Measurements from ENCODE around the gene LYZL1. TPM values are rescaled to one million over a fixed set of nuclear protein-coding genes. Genes with fewer than 3 reads are reported as not detected.

Gene LYZL1
- total RNA-seq, 1 experiment from 2014 or later = not detected

DNA sequence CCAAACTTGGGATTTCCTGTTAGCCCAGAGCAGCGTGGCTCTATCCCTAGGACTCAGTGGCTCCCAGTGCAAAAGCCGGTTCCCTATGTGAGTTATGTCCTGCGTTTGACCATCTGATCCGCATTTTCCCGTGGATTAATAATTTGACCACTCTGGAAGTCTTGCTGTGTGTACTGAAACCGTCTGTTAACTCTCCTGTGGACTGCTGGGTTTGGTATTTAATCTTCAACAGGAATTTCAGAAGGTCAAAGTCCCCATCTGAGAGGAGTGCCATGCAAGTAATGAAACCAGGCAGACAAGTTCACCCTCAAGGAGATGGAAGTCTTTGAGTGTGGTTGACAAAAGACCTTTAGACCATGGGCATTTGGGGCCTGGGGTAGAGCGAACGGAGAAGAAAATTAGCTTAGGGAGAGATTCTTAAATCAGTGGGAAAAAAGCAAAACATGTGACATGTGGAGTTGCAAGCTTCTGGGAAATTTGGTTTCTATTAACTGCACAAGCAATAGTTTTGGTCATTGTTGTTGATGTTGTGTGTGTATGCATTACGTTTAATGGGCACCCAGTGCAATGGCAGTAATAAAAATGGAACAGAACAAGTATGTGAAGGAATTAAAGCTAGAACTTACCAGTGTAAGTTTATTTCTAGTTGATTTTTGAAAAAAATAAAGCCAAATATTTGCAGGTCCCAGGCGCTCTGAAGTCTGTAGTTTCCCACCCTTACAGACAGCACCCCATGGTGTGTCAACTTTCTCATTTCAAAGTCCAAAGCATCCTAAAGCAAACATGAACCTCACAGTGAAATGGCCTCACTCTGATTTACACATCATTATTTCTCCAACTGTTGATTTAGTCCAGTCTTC lies 38.2 kb downstream of the LYZL1 start:
- TF ChIP-seq EZH2 (IDR thresholded peaks at IDR 0.05; ENCODE audit: borderline replicate concordance, low read depth, low read length, poor library complexity, severe bottlenecking) (no peak), CTCF (conservative IDR thresholded peaks at IDR 0.05; ENCODE audit: low read depth, low read length) (no peak)
- Histone ChIP-seq H3K27ac (ENCODE audit: low read depth, low read length, poor library complexity, severe bottlenecking) (no peak overlapping the region), H3K27me3 (replicated peaks; ENCODE audit: insufficient read depth, low read depth, low read length, poor library complexity) (no peaks in the 10 kb centered on the region), H3K4me1 (ENCODE audit: insufficient read depth, low read length, poor library complexity, severe bottlenecking) (no peaks in the 10 kb centered on the region), H3K4me3 (ENCODE audit: low read depth, low read length, poor library complexity, severe bottlenecking) (no peak overlapping the region), H3K9me3 (ENCODE audit: low read depth, low read length, poor library complexity, severe bottlenecking) (no peaks in the 10 kb centered on the region), H3K36me3 (ENCODE audit: insufficient read depth, low read length, poor library complexity, severe bottlenecking) (no peaks in the 10 kb centered on the region)
- intact Hi-C loops (cut with micrococcal nuclease; ENCODE audit: unreplicated experiment) = no loop called here
- BruUV-seq (replicated peaks) = no TSS peak
- POLR2A ChIA-PET (ENCODE audit: low non-redundant PET) = no interaction called here
- no peak for DNase-seq (ENCODE audit: low spot score)
- CTCF ChIA-PET = interaction anchor here (0.9 kb wide), 1 partner anchor 650 kb away, joined by 3 read pairs; the partner anchor contains the start of gene BAMBI

GRCh38 chr10:29327746-29328102 lies 38.9 kb downstream of the LYZL1 start:
- H3K4me3 ChIP-seq (ENCODE audit: low read depth, low read length, poor library complexity, severe bottlenecking) = no peak overlapping the region
- ChIA-PET POLR2A (ENCODE audit: low non-redundant PET) (no interaction called here), CTCF (no interaction called here)
- intact Hi-C loops (cut with micrococcal nuclease; ENCODE audit: unreplicated experiment) = no loop called here
- no peaks in the 10 kb centered on the region for H3K27me3 ChIP-seq (replicated peaks; ENCODE audit: insufficient read depth, low read depth, low read length, poor library complexity)
- H3K4me1 ChIP-seq (ENCODE audit: insufficient read depth, low read length, poor library complexity, severe bottlenecking) = no peaks in the 10 kb centered on the region
- H3K9me3 ChIP-seq (ENCODE audit: low read depth, low read length, poor library complexity, severe bottlenecking) = no peaks in the 10 kb centered on the region
- no peak for DNase-seq (ENCODE audit: low spot score)
- TF ChIP-seq CTCF (conservative IDR thresholded peaks at IDR 0.05; ENCODE audit: low read depth, low read length) (no peak), EZH2 (IDR thresholded peaks at IDR 0.05; ENCODE audit: borderline replicate concordance, low read depth, low read length, poor library complexity, severe bottlenecking) (no peak)
- H3K36me3 ChIP-seq (ENCODE audit: insufficient read depth, low read length, poor library complexity, severe bottlenecking) = no peaks in the 10 kb centered on the region
- H3K27ac ChIP-seq (ENCODE audit: low read depth, low read length, poor library complexity, severe bottlenecking) = no peak overlapping the region
- no TSS peak for BruUV-seq (replicated peaks)

GRCh38 chr10:29328983-29329382 lies 40.1 kb downstream of the LYZL1 start:
- Histone ChIP-seq H3K27me3 (replicated peaks; ENCODE audit: insufficient read depth, low read depth, low read length, poor library complexity) (no peaks in the 10 kb centered on the region), H3K36me3 (ENCODE audit: insufficient read depth, low read length, poor library complexity, severe bottlenecking) (no peaks in the 10 kb centered on the region), H3K27ac (ENCODE audit: low read depth, low read length, poor library complexity, severe bottlenecking) (no peak overlapping the region), H3K4me3 (ENCODE audit: low read depth, low read length, poor library complexity, severe bottlenecking) (no peak overlapping the region), H3K4me1 (ENCODE audit: insufficient read depth, low read length, poor library complexity, severe bottlenecking) (no peaks in the 10 kb centered on the region), H3K9me3 (ENCODE audit: low read depth, low read length, poor library complexity, severe bottlenecking) (no peaks in the 10 kb centered on the region)
- ChIA-PET POLR2A (ENCODE audit: low non-redundant PET) (no interaction called here), CTCF (no interaction called here)
- TF ChIP-seq CTCF (conservative IDR thresholded peaks at IDR 0.05; ENCODE audit: low read depth, low read length) (no peak), EZH2 (IDR thresholded peaks at IDR 0.05; ENCODE audit: borderline replicate concordance, low read depth, low read length, poor library complexity, severe bottlenecking) (no peak)
- DNase-seq (ENCODE audit: low spot score) = no peak
- intact Hi-C loops (cut with micrococcal nuclease; ENCODE audit: unreplicated experiment) = no loop called here
- no TSS peak for BruUV-seq (replicated peaks)

All from A673 (cell line).